ENCODE measurements around the gene MYO1D.

DNA sequence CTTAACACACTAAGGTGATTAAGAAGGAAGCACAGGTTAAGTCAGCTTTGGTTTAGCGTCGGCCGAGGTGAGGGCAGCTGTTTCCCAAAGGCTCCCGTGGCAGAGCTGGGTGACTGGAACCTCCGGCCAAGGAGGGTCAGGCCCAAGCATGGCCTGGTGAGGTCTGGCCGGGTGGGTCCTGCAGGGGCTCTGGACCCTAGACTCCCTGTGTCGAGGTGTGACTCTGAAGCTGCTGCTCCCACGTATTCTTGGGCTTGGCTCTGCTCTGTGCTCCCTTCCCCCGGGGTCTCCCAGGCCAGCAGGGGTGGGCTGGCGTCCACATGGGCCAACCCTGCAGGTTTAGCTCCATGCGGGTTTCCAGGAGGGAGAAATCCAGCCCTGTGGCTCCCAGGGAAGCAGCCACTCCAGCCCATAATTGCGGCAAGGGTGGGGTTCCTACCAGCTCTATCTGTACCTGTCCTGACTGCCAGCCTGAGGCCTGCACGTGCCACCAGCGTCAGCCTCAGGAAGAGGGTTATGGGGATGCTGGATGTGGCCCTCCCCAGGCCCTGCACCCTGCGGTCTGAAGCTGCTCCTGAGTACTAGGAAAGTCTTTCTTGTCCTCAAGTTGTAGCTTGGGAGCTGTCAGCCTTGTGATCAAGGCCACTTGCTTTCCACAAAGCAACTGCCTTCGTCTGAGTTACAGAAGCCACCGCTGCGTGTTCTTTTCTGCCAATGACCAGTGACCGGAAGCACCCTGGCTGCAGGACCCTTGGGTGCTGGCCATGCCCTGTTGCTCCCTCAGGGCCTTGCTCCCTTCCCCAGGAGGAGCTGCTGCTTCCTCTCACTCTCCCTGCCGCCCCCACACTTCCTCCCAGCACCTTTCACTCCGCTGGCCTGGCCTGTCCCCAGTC is 385.3 kb downstream of the MYO1D start:
- no peak for TF ChIP-seq ZC3H10 (CRISPR knock-in tag; IDR thresholded peaks at IDR 0.05)
- TF ChIP-seq ZFP3 (CRISPR knock-in tag; IDR thresholded peaks at IDR 0.05): no peak
- no peak for TF ChIP-seq TCF4 (CRISPR knock-in tag; IDR thresholded peaks at IDR 0.05; ENCODE audit: borderline replicate concordance)
- TF ChIP-seq PATZ1 (CRISPR knock-in tag; IDR thresholded peaks at IDR 0.05; ENCODE audit: borderline replicate concordance): no peak
- TF ChIP-seq ZNF565 (CRISPR knock-in tag; conservative IDR thresholded peaks at IDR 0.05; ENCODE audit: low read depth): no peak
- no peak for TF ChIP-seq GLIS3 (CRISPR knock-in tag; IDR thresholded peaks at IDR 0.05)
- TF ChIP-seq, protein P1, sequence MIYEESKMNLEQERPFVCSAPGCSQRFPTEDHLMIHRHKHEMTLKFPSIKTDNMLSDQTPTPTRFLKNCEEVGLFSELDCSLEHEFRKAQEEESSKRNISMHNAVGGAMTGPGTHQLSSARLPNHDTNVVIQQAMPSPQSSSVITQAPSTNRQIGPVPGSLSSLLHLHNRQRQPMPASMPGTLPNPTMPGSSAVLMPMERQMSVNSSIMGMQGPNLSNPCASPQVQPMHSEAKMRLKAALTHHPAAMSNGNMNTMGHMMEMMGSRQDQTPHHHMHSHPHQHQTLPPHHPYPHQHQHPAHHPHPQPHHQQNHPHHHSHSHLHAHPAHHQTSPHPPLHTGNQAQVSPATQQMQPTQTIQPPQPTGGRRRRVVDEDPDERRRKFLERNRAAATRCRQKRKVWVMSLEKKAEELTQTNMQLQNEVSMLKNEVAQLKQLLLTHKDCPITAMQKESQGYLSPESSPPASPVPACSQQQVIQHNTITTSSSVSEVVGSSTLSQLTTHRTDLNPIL (CRISPR knock-in tag; IDR thresholded peaks at IDR 0.05; ENCODE audit: low read depth): no peak
- no peak for TF ChIP-seq SNAI2 (CRISPR knock-in tag; IDR thresholded peaks at IDR 0.05)
- TF ChIP-seq, protein P2, sequence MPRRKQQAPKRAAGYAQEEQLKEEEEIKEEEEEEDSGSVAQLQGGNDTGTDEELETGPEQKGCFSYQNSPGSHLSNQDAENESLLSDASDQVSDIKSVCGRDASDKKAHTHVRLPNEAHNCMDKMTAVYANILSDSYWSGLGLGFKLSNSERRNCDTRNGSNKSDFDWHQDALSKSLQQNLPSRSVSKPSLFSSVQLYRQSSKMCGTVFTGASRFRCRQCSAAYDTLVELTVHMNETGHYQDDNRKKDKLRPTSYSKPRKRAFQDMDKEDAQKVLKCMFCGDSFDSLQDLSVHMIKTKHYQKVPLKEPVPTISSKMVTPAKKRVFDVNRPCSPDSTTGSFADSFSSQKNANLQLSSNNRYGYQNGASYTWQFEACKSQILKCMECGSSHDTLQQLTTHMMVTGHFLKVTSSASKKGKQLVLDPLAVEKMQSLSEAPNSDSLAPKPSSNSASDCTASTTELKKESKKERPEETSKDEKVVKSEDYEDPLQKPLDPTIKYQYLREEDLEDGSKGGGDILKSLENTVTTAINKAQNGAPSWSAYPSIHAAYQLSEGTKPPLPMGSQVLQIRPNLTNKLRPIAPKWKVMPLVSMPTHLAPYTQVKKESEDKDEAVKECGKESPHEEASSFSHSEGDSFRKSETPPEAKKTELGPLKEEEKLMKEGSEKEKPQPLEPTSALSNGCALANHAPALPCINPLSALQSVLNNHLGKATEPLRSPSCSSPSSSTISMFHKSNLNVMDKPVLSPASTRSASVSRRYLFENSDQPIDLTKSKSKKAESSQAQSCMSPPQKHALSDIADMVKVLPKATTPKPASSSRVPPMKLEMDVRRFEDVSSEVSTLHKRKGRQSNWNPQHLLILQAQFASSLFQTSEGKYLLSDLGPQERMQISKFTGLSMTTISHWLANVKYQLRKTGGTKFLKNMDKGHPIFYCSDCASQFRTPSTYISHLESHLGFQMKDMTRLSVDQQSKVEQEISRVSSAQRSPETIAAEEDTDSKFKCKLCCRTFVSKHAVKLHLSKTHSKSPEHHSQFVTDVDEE (CRISPR knock-in tag; IDR thresholded peaks at IDR 0.05): no peak
- no peak for TF ChIP-seq PPARA (CRISPR knock-in tag; IDR thresholded peaks at IDR 0.05; ENCODE audit: borderline replicate concordance)
- TF ChIP-seq, protein P3, sequence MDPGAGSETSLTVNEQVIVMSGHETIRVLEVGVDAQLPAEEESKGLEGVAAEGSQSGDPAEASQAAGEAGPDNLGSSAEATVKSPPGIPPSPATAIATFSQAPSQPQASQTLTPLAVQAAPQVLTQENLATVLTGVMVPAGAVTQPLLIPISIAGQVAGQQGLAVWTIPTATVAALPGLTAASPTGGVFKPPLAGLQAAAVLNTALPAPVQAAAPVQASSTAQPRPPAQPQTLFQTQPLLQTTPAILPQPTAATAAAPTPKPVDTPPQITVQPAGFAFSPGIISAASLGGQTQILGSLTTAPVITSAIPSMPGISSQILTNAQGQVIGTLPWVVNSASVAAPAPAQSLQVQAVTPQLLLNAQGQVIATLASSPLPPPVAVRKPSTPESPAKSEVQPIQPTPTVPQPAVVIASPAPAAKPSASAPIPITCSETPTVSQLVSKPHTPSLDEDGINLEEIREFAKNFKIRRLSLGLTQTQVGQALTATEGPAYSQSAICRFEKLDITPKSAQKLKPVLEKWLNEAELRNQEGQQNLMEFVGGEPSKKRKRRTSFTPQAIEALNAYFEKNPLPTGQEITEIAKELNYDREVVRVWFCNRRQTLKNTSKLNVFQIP (CRISPR knock-in tag; IDR thresholded peaks at IDR 0.05; ENCODE audit: borderline replicate concordance, low read depth): no peak
- TF ChIP-seq OSR1 (CRISPR knock-in tag; IDR thresholded peaks at IDR 0.05): no peak
- no peak for TF ChIP-seq ZFP30 (CRISPR knock-in tag; IDR thresholded peaks at IDR 0.05)
- no peak for TF ChIP-seq ZNF70 (CRISPR knock-in tag; IDR thresholded peaks at IDR 0.05)
